PC-9 (cell line): Measurements from ENCODE around the gene ERC2. TPM values are rescaled to one million over a fixed set of nuclear protein-coding genes. Genes with fewer than 3 reads are reported as not detected.

ENCODE experiments used
- BruUV-seq: library from RNA; stranded (reverse); fragments of 400-500 nt; replicated peaks from 2 replicates; lab custom pipeline; 2021; lab: Mats Ljungman, UMichigan
- CTCF ChIA-PET: fragments of 300-600 bp; sonication (Branson Sonifier 250); formaldehyde crosslinking; loops from one replicate; lab custom pipeline; 2022; ENCODE audit warnings: antibody characterized with exemption; lab: Charles Lee
- POLR2A ChIA-PET: fragments of 300-600 bp; sonication (Branson Sonifier 250); formaldehyde crosslinking; loops from one replicate; lab custom pipeline; 2022; ENCODE audit warnings: antibody characterized with exemption; ENCODE audit not compliant: unreplicated experiment; lab: Charles Lee
- DNase-seq, 2 experiments: peaks; one replicate each; pipeline versions ENCODE4 v3.0.0 to v3.0.0-alpha.2; 2015 to 2022; ENCODE audit warnings: mixed read lengths in 1 of 2
- H2AFZ ChIP-seq: fragments of 200-600 bp; sonication (generic); 2 replicates; pipeline ENCODE4 v1.8.1; 2017; ENCODE audit warnings: antibody characterized with exemption
- H3F3A ChIP-seq: fragments of 200-600 bp; sonication (generic); 2 replicates; pipeline ENCODE4 v1.8.1; 2017; ENCODE audit warnings: antibody characterized with exemption, mild to moderate bottlenecking, low read depth; ENCODE audit not compliant: insufficient read depth
- H3K27ac ChIP-seq: fragments of 200-600 bp; sonication (generic); 2 replicates; pipeline ENCODE4 v1.6.1; 2016; ENCODE audit warnings: mixed run types
- H3K27me3 ChIP-seq: fragments of 200-600 bp; sonication (generic); 2 replicates; pipeline ENCODE4 v1.6.1; 2016; ENCODE audit warnings: low read depth, mixed run types; ENCODE audit not compliant: insufficient read depth
- H3K36me3 ChIP-seq: fragments of 200-600 bp; sonication (generic); 2 replicates; pipeline ENCODE4 v1.6.1; 2016; ENCODE audit warnings: low read depth, mixed run types
- H3K4me1 ChIP-seq: fragments of 200-600 bp; sonication (generic); replicated peaks from 2 replicates; pipeline ENCODE4 v1.6.1; 2016; ENCODE audit warnings: mixed run types; ENCODE audit not compliant: insufficient read depth
- H3K4me2 ChIP-seq: fragments of 200-600 bp; sonication (generic); 2 replicates; pipeline ENCODE4 v1.6.1; 2017; ENCODE audit warnings: mixed run types
- H3K4me3 ChIP-seq: fragments of 200-600 bp; sonication (generic); 2 replicates; pipeline ENCODE4 v1.6.1; 2016; ENCODE audit warnings: mixed run types
- H3K79me2 ChIP-seq: fragments of 200-600 bp; sonication (generic); 2 replicates; pipeline ENCODE4 v1.6.1; 2017; ENCODE audit warnings: low read depth, mixed run types
- H3K9me2 ChIP-seq: fragments of 200-600 bp; sonication (generic); 2 replicates; pipeline ENCODE4 v1.8.1; 2017; ENCODE audit warnings: mild to moderate bottlenecking; ENCODE audit not compliant: insufficient read depth
- H3K9me3 ChIP-seq: fragments of 200-600 bp; sonication (generic); 2 replicates; pipeline ENCODE4 v1.8.1; 2016; ENCODE audit warnings: low read depth; ENCODE audit not compliant: insufficient read depth
- H4K20me1 ChIP-seq: fragments of 200-600 bp; sonication (generic); 2 replicates; pipeline ENCODE4 v1.8.1; 2017; ENCODE audit not compliant: insufficient read depth
- EZH2 ChIP-seq: fragments of 200-600 bp; sonication (generic); IDR thresholded peaks from 2 replicates; pipeline ENCODE4 v1.8.0; 2017; ENCODE audit warnings: antibody characterized with exemption, low read depth
- intact Hi-C: fragments of 100-400 bp; cut with micrococcal nuclease; formaldehyde crosslinking; loops from one replicate; pipeline ENCODE4 v1.10.0; 2022; ENCODE audit not compliant: unreplicated experiment
- total RNA-seq: library from RNA; stranded (reverse); gene quantifications from 2 replicates; pipeline ENCODE4 v1.2.3, GENCODE V29; 2021
- TF ChIP-seq, protein P1 (sequence below): fragments of 200-600 bp; sonication (generic); conservative IDR thresholded peaks from 2 replicates; pipeline ENCODE4 v1.6.1; 2017; ENCODE audit warnings: mixed run types, antibody characterized with exemption, mild to moderate bottlenecking, moderate library complexity

ERC2 gene
- total RNA-seq, 1 experiment from 2014 or later, result 1.4 TPM

GRCh38 chr3:55708242-55708641 lies 760.0 kb downstream of the ERC2 start:
- CTCF ChIA-PET, result no interaction called here
- TF ChIP-seq, protein P1, sequence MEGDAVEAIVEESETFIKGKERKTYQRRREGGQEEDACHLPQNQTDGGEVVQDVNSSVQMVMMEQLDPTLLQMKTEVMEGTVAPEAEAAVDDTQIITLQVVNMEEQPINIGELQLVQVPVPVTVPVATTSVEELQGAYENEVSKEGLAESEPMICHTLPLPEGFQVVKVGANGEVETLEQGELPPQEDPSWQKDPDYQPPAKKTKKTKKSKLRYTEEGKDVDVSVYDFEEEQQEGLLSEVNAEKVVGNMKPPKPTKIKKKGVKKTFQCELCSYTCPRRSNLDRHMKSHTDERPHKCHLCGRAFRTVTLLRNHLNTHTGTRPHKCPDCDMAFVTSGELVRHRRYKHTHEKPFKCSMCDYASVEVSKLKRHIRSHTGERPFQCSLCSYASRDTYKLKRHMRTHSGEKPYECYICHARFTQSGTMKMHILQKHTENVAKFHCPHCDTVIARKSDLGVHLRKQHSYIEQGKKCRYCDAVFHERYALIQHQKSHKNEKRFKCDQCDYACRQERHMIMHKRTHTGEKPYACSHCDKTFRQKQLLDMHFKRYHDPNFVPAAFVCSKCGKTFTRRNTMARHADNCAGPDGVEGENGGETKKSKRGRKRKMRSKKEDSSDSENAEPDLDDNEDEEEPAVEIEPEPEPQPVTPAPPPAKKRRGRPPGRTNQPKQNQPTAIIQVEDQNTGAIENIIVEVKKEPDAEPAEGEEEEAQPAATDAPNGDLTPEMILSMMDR, result no peak
- TF ChIP-seq EZH2, result no peak
- intact Hi-C loops, result no loop called here

DNA sequence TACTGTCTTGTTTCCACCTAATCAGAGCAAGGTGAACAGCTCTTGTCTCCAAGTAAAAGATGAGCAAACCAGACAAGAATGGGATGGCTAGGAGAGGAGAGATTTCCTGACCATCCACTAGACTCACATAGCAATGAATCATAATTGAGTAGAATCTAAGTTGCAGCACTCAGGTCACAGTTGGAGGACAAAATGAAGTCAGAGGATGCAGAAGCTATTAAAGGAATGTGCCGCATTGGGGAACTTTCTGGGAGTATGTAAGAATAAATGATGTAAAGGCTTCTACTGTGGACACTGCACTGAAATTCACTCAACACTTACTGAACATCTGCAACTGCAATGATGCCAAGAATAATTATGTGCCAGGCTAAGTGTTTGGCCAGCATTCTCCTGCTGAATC lies 763.7 kb downstream of the ERC2 start:
- Histone ChIP-seq H3K4me1 (no peaks in the 10 kb centered on the region), H4K20me1 (no peaks in the 10 kb centered on the region), H3K9me2 (no peaks in the 10 kb centered on the region), H3K27ac (no peak overlapping the region), H3K79me2 (no peaks in the 10 kb centered on the region), H3K4me2 (no peak overlapping the region), H3K4me3 (no peak overlapping the region), H3K9me3 (no peaks in the 10 kb centered on the region), H3K27me3 (no peaks in the 10 kb centered on the region), H2AFZ (no peak overlapping the region), H3K36me3 (no peaks in the 10 kb centered on the region), H3F3A (no peaks in the 10 kb centered on the region)
- intact Hi-C loops, result no loop called here
- no peak for DNase-seq
- TF ChIP-seq, protein P1, result no peak
- TF ChIP-seq EZH2, result no peak
- POLR2A ChIA-PET, result interaction anchor here (0.6 to 0.7 kb wide), 2 partner anchors 22 to 185 kb away, joined by 3 to 7 read pairs; no protein-coding TSS in a partner anchor
- CTCF ChIA-PET, result no interaction called here
- BruUV-seq, result no TSS peak

More at GRCh38 chr3:55708242-55708641, 760.0 kb downstream of the ERC2 start:
- Histone ChIP-seq H3F3A (no peaks in the 10 kb centered on the region), H3K9me2 (no peaks in the 10 kb centered on the region), H3K4me2 (no peak overlapping the region), H3K27me3 (no peaks in the 10 kb centered on the region), H3K36me3 (no peaks in the 10 kb centered on the region), H3K27ac (no peak overlapping the region), H3K4me3 (no peak overlapping the region), H3K4me1 (no peaks in the 10 kb centered on the region), H3K9me3 (no peaks in the 10 kb centered on the region), H2AFZ (no peak overlapping the region), H4K20me1 (no peaks in the 10 kb centered on the region), H3K79me2 (no peaks in the 10 kb centered on the region)
- POLR2A ChIA-PET, result interaction anchor here (0.7 kb wide), 1 partner anchor 79 kb away, joined by 6 read pairs; no protein-coding TSS in a partner anchor
- DNase-seq, result no peak
- no TSS peak for BruUV-seq

DNA sequence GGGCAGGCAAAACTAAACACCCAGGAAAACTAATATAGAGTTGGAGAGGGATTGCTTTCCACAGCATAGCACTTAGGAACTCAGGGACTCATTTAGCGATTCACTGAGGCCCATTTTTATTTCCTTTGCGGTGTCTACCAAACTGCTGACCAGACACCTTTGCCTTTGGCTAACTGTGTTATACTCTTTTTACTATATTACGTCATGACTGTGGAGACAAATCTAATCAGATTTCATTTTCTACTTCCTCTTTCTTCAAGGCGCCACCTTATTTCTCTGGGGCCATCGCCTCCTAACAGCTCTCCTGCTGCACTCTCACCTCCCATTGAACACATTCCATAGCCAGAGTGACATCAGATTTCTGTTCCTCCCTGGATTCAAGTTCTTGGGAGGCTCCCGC lies 765.4 kb downstream of the ERC2 start:
- Histone ChIP-seq H3K79me2 (no peaks in the 10 kb centered on the region), H3K27ac (no peak overlapping the region), H2AFZ (no peak overlapping the region), H3K4me2 (no peak overlapping the region), H3K4me1 (no peaks in the 10 kb centered on the region), H3K27me3 (no peaks in the 10 kb centered on the region), H3K9me3 (no peaks in the 10 kb centered on the region), H3K9me2 (no peaks in the 10 kb centered on the region), H3K36me3 (no peaks in the 10 kb centered on the region), H3F3A (no peaks in the 10 kb centered on the region), H4K20me1 (no peaks in the 10 kb centered on the region), H3K4me3 (no peak overlapping the region)
- ChIA-PET CTCF (no interaction called here), POLR2A (no interaction called here)
- no peak for DNase-seq
- TF ChIP-seq, protein P1, result no peak
- no peak for TF ChIP-seq EZH2
- intact Hi-C loops, result no loop called here
- BruUV-seq, result no TSS peak
